ENCODE measurements around the gene TRAM2.
A peak's percentile ranks its signal among the peaks of the same experiment; 100 is the strongest.

Gene TRAM2

GRCh38 chr6:52544602-52545405 lies 32.1 kb downstream of the TRAM2 start:
- FAIRE-seq = no peak

- no peak for FAIRE-seq
Measured at GRCh38 chr6:52543729-52544601, 32.9 kb downstream of the TRAM2 start.

GRCh38 chr6:52543262-52543661 lies 33.6 kb downstream of the TRAM2 start:
- FAIRE-seq = no peak

GRCh38 chr6:52541135-52541534 lies 35.7 kb downstream of the TRAM2 start:
- FAIRE-seq = no peak

- no peak for FAIRE-seq
Measured at GRCh38 chr6:52540286-52540902, 36.5 kb downstream of the TRAM2 start.

GRCh38 chr6:52539607-52540006 lies 37.3 kb downstream of the TRAM2 start:
- FAIRE-seq = no peak

GRCh38 chr6:52538901-52539354 lies 37.9 kb downstream of the TRAM2 start:
- FAIRE-seq = no peak

- no peak for FAIRE-seq
Measured at GRCh38 chr6:52538252-52538900, 38.5 kb downstream of the TRAM2 start.

- no peak for FAIRE-seq
Measured at GRCh38 chr6:52537001-52537753, 39.7 kb downstream of the TRAM2 start.

- no peak for FAIRE-seq
Measured at GRCh38 chr6:52536424-52536916, 40.4 kb downstream of the TRAM2 start.

- FAIRE-seq = no peak
Measured at GRCh38 chr6:52535711-52536423, 41.0 kb downstream of the TRAM2 start.

GRCh38 chr6:52534966-52535390 lies 41.9 kb downstream of the TRAM2 start:
- no peak for FAIRE-seq

GRCh38 chr6:52534363-52534762 lies 42.5 kb downstream of the TRAM2 start:
- FAIRE-seq = no peak

GRCh38 chr6:52533491-52533890 lies 43.4 kb downstream of the TRAM2 start:
- no peak for FAIRE-seq

- peak; percentile 32 for FAIRE-seq
Measured at GRCh38 chr6:52532457-52532856, 44.4 kb downstream of the TRAM2 start.

GRCh38 chr6:52531834-52532233 lies 45.0 kb downstream of the TRAM2 start:
- no peak for FAIRE-seq

GRCh38 chr6:52531396-52531795 lies 45.5 kb downstream of the TRAM2 start:
- FAIRE-seq = no peak

- FAIRE-seq = no peak
Measured at GRCh38 chr6:52530351-52530750, 46.5 kb downstream of the TRAM2 start.

GRCh38 chr6:52529311-52529710 lies 47.5 kb downstream of the TRAM2 start:
- no peak for FAIRE-seq

GRCh38 chr6:52527436-52527835 lies 49.4 kb downstream of the TRAM2 start:
- FAIRE-seq = no peak

GRCh38 chr6:52526634-52527033 lies 50.2 kb downstream of the TRAM2 start:
- no peak for FAIRE-seq
